ENCODE measurements around the gene TTLL6. TPM values are rescaled to one million over a fixed set of nuclear protein-coding genes. Genes with fewer than 3 reads are reported as not detected.

The TTLL6 gene
- total RNA-seq, 1 donor, result 1.1 TPM

DNA sequence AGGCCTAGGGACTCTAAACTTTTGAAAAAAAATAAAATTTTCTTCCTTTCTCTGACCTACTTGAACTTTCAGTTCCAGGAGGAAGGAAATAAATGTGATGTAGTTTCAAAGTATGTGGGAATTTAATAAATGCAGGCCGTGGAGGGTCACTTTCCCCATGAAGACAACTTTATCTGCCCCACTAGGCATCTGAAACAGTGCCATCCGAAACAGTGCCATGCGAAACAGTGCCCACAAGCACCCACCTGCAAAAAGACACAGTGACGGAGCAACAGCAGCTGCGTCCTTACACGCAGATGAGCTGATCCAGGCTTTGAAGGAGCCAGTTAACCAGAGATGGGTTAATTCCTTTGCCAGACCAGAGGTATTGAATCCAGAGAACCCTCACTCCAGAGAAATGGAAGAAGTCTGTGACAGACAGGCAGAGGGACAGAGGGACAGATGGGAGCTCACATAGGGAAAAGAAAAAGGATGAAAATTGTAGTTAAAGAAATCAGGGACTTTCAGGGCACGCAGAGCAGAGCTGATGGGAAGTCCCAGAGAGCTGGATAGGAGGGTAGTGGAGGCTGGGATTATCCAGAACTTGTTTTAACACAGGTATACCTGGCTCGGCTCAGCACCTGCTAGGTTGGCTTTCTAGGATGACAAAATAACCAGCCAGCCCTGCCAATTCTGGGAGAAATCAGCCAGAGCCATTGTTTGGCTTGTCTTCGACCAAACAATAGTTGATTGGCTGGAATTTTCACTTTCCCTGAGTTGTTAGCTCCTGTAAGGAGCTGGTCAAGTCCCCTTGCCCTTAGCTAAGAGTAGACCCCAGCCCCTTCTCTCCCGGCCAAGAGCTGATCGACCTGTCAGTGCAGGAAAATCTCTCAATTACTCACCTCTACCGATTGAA is 71.4 kb downstream of the TTLL6 start:
- no peak for DNase-seq (ENCODE audit: low read depth in 2 of 3, low spot score in 2 of 3)

DNA sequence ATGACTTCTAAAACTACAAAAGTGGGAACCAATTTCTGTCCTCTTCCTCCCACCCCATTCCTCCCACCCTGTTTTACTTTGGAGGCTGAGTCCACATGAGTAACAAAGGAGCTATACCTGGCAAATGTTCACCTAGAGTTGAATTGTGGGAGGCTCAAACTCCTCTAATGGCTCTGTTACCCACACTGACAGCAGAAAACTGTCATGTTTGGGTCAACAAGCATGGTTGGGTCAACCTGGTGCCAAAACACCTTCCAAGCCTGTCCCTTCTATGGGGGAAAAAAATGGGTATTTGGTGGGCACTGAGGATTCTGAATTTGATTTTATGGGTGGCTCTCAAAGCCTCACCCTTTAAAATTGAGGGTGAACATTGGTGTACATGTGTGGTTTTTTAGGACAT is 76.5 kb downstream of the TTLL6 start:
- DNase-seq (ENCODE audit: low read depth in 2 of 3, low spot score in 2 of 3), result no peak

DNA sequence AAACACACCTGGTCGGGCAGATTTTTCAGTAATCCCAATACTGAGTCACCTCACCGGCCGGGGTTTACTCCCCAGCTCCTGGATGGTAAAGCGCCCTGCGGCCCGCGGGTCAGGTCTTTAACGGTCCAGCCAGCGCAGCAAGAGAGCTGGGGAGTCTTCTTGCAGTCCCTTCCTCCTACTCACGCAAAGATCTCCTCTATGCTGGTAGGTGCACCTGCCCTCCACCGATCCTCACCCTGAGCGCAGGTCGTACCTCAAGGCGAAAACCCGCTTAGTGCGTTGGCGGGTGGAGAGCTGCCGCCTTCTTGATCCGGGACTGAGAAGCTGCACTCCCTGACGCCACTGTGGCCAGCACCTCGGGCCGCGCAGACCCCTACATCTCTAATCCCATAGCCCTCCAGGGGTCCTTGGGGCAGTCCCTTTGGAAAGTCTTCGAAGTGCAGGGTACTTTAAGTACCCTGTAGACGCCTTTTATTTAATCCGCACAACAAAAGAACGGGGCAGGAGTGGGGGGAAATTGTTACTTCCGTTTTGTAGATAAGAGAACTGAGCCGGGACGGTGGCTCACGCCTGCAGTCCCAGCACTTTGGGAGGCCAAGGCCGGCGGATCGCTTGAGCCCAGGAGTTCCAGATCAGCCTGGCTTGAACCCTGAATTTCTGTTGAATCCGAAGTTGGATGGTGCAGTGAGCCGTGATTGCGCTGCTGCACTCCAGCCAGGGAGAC is 78.1 kb downstream of the TTLL6 start:
- no peak for DNase-seq (ENCODE audit: low read depth in 2 of 3, low spot score in 2 of 3)

DNA sequence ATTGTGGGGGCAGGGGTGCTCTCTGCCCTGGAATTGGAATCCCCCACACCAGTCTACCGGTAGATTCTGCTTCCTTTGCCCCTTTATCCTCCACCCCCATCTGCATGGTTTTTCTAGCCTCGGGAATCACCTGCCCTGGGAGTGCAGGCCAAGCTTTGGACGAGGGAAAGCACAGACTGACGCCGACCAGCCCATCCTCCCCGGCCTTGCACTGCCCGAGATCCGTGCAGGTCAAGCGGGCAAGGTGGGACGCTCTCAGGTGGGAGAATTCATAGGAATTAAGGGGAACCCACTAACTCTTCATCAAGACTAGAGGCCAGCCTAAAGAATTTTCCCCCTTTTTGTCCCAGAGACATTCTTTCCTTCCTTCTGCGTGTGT is 78.6 kb downstream of the TTLL6 start:
- DNase-seq (ENCODE audit: low read depth in 2 of 3, low spot score in 2 of 3), result no peak

DNA sequence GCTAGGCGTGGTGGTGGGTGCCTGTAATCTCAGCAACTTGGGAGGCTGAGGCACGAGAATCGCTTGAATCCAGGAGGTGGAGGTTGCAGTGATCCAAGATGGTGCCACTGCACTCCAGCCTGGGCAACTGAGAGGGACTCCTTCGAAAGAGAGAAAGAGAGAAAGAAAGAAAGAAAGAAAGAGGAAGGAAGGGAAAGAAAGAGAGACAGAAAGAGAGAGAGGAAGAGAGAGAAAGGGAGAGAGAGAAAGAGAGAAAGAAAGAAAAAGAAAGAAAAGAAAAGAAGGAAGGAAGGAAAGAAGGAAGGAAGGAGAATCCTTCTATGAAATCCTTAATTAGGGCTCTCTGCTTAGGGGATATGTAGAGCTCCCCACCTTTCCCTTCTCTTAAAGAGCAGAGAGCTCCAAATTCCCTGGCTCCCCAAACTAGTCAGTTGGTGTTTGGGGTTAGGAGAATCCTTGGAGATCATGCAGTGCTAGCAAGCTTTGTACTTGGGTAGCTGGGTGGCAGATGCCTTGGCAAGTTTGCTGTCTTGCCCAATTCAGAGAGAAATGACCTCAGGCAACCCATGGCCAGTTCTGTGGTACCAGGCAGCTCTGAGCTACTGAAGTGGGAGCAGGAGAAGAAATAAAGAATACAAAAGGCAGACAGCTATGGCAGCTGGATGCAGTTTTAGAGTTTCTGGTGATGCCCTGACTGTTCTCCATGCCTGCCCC is 79.5 kb downstream of the TTLL6 start:
- no peak for DNase-seq (ENCODE audit: low read depth in 2 of 3, low spot score in 2 of 3)

DNA sequence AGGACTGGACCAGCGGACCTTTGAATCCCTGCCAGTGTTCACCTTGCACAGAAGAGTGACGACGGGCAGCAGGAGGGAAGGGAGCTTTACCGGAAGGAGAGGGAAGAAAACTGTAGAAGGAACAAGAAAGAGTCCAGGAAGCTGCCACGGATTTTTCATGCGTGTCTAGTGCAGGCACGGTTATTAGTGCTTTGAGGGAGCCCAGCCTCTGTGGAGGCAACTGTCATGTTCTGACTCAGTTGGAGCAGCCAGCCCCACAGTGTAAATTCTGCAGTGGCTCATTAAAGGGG is 82.0 kb downstream of the TTLL6 start:
- DNase-seq (ENCODE audit: low read depth in 2 of 3, low spot score in 2 of 3), result no peak

DNA sequence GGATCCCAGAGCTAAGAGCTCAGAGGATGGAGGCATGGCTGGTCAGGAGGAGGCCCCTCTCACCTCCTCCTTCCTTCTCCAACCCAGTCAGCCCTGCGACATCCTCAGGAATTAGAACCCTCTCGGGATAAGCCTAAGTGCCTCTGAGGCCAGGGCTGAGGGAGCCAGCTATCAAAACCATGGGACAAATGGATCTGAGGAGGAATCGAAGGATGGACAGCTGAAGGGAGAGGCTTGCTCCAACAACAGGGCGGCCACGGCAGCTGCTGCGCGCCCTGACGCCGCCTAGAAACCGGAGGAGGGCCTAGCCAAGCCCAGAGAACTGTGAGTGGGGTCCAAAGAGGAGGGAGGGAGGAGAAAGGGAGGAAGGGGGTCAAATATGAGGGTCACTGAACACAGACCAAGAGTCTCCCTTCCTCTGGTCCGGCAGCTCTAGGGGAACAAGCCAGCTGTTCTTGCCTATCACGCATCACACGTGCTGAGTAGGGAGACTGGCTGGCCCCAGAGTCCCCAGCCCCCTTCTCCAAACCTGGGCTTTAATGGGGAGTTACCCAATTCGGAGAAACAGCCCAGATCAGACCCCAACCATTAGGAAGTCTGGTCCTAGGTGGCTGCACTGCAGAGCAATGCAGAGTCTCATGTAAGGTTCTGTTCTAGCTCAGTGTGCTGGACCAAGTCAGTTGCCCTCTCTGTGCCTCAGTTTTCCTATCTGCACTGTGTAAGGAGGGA is 82.5 kb downstream of the TTLL6 start:
- DNase-seq (ENCODE audit: low read depth in 2 of 3, low spot score in 2 of 3), result no peak

DNA sequence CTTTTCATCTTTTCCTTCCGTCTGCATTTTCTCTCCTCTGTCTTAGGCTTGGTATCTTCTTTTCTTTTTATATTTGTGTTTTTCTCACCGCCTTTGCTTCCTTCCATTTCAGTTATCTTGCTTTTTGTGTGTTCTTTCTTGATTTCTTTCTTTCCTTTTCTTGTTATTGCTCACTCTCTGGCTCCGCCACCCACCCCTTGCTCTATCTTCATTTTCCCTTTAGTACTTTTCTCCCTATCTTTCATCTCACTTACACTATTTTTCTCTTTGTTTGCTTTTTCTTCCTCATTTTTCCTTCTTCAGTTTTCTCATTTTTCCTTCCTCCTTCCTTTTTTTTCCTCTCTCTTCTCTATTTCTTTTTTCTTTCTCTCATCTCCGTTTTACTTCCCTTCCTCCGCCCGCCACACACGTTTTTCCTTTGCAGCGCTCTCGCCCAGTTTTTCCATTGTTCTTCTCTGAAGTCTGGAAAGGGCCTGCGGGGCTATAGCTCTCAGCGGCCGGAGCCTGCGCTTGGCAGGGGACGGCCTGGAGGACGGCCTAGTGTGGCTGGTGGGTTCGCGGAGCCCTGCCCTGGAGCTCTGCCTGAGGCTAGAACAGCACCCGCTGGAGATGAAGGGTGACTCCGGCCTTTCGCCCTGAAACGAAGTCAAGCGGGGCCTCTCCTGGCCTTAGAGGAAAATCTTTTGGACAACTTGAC is 83.2 kb downstream of the TTLL6 start:
- no peak for DNase-seq (ENCODE audit: low read depth in 2 of 3, low spot score in 2 of 3)

DNA sequence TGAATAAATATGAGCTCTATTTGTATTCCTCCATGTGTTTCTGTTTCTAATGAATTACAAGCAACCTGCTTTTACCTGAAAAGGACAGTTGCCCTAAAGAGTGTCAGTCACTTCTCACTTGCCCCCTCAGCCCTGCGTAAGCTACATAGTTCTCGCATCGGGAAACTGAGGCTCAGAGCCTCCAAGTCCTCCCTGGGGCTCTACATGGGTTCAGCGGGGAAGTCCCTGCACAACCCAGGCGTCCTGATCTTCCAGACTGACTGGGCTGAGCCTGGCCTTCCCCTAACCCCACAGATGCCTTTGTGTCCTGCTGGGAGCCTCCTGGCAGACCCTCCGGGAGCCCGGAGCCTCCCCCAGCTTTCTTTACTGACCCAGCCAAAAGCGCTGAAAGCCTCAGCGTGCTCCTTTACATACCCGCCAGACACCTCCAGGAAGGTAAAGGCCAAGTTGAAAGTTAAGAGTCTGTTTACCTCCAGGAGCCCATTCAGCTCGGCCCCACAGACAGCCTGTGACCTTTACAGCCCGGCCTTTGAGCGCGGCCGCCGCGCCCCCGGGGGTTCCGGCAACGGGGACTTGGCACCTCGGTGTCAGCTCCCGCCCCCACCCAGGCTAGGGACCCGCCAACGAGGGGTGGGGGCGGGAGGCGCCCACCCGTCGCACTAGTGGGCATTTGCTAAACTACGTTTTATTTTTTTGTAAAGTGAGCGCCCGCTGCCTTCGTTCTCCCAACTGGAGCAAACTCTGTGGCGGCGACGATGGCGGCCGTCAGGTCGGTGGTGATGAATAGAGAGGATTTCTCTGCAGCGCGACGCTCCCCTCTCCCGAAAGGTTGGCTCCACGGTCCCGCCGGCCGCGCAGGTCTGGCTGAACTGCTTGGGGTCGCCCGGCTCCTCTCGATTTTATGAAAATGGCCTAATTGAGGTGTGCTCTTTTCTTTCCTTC is 84.1 kb downstream of the TTLL6 start:
- DNase-seq (ENCODE audit: low read depth in 2 of 3, low spot score in 2 of 3), result no peak

DNA sequence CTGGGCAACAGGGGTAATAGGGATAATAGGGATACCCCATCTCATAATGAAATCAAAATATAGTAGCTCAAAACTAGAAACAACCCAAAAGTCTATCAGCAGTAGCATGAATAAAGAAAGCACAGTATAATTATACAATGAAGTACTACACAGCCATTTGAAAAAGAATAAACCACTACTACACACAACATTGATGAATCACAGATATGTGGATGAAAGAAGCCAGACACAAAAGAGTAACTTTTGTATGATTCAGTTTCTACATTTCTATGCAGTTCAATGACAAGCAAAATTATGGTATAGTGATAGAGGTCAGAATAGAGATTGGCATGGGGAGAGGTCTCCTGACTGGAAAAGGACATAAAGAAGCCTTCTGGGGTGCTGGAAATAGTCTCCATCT is 85.7 kb downstream of the TTLL6 start:
- no peak for DNase-seq (ENCODE audit: low read depth in 2 of 3, low spot score in 2 of 3)

DNA sequence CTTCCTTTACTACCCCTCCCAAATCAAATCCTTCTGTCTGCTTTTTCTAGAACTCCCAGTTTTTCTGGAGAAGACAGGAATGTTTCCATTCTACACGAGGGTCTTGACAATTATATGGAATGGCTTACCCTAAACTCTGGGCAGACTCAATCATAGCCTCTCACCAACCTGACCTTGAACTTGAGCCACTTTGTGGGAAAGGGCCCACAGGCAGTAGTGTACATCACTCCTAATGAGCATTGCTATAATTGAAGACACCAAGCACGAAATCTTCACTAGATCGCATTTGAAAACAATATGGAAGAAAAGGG is 86.8 kb downstream of the TTLL6 start:
- DNase-seq (ENCODE audit: low read depth in 2 of 3, low spot score in 2 of 3), result no peak

DNA sequence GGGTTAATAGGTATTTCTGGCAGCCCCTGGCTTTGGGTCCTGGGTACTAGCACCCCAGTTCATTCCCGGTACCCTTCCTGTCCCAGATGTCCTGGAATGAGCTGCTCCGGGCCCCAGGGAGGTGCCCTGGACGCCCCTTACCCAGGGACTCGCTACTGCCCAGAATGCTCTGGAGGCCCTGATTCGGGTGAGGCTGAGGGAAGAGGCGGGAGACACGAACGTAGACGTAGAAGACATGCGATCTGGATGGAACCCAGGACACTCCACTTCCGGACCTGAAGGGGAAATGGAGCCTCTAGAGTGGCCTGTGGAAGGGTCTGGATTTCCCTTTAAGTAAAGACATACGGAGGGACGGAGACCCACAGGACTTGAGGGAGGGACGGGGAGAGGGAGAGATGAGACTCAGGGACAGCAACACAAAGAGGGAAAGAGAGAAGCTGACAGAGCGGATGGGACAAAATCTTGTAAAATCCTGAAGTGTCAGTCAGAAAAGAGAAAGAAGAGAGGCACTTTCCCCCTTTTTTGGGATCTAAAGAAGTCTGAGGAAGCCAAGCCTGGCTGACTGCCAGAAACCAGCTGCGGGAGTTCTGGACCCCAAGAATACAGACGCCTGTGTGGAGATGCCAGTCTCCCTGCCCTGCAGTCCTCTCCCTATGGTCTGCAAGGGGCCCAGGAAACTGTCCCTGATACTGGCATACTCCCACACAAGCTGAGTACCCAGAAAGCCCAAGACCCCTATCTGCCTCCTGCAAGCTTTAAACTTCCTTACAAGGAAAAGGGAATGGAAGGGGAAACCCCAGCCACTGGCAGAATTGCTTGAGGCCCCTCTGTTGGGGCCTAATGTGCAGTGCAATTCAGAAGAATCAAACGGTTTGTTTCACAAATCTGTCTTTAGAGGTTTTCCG is 87.4 kb downstream of the TTLL6 start:
- DNase-seq (ENCODE audit: low read depth in 2 of 3, low spot score in 2 of 3), result no peak

DNA sequence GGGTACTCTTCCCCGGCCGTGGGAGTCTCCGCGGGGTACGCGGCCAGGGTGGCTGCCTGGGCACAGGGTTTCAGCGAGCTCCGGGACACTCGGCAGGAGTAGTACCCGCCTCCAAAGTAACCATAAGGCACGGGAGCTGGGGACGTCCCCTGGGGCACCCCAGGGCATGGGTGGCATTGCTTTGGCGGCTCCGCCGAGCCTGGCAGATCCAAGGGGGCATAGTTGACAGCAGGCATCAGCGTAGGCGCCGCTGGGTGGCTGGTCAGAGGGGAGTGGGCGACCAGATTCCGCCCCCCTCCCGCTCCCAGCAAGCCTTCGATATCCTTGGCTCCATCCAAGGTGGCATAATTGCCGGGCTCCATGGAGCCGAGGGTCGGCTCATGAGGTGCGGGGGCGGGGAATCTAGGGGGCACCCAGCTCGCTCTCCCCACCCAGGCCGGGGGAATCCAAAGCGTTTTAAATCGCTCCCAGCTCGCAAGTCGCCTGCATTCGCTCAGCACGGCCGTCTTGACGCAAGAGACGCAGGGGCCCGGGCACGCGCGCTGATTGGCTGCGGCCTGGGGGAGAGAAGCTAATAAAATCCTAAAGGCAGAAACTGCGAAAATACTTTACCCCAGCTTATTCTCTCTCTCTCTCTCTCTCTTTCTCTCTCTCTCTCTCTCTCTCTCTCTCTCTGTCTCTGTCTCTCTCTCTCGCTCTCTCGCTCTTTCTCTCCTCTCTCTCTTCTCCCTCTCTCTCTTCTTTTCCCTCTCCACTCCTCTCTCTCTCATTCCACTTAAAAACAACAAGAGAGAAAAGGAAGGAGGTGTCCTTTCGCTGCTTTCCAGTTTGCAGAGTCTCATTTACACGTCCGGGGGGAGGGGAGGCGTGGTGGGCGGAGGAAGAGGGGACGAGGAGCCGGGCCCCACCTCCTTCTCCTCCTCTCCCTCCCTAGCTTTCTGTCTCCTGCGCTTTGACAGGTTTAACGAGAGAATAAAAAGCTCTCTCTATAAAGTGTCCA is 88.5 kb downstream of the TTLL6 start, which contains the start of gene HOXB13:
TSS of gene HOXB13 (minus strand) at position 519 of the 1,000 bp plus-strand sequence. CDS start at position 362, 157 bp downstream.
- DNase-seq (ENCODE audit: low read depth in 2 of 3, low spot score in 2 of 3), result peak in 1 of 3 donors; percentile 48

DNA sequence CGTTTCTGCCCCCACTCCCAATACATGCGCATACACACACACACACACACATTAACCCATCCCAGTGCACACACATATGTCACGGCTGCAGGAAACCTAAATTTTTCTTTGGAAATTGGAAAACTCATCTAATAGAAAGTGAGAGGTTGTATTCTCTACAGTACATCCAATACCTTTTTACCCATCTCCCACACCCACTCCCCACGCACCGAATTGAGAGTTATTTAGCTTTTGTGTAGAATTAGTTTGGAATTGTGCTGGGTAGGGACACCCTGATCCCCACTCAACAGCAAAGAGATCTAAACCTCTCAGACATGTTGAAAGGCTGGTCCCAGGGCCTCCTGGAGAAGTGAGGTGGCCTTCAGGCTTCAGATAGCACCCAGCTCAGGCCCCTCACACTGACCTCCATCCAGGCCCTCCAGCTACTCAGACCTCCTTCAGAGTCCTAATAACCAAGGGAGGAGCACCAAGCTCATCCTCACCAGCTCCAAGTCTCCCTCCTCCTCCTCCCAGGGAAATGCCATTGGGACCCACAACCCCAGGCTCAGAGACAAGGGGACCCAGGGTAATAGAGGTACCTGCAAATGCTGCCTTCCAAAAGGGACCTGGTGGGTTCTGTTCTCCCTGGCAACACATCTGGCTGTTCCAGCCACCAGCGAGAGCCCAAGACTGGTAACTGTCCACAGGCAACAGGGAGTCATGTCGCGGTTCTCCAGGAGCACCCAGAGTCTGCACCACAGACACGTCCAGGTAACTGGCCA is 89.4 kb downstream of the TTLL6 start:
- no peak for DNase-seq (ENCODE audit: low read depth in 2 of 3, low spot score in 2 of 3)

DNA sequence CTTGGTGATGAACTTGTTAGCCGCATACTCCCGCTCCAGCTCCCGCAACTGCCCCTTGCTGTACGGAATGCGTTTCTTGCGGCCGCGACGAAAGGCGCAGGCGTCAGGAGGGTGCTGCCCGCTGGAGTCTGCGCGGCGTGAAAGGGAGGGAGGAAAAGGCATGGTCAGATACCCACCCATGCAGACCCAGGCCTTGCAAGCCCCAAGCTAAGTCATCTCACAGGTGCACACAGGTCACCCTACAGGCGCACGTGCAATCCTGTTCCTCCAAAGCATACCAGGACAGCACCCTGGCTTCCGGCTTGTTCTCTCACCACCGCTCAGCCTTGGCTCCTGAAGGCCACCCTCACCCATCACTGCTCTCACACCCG is 90.1 kb downstream of the TTLL6 start:
- DNase-seq (ENCODE audit: low read depth in 2 of 3, low spot score in 2 of 3), result no peak

DNA sequence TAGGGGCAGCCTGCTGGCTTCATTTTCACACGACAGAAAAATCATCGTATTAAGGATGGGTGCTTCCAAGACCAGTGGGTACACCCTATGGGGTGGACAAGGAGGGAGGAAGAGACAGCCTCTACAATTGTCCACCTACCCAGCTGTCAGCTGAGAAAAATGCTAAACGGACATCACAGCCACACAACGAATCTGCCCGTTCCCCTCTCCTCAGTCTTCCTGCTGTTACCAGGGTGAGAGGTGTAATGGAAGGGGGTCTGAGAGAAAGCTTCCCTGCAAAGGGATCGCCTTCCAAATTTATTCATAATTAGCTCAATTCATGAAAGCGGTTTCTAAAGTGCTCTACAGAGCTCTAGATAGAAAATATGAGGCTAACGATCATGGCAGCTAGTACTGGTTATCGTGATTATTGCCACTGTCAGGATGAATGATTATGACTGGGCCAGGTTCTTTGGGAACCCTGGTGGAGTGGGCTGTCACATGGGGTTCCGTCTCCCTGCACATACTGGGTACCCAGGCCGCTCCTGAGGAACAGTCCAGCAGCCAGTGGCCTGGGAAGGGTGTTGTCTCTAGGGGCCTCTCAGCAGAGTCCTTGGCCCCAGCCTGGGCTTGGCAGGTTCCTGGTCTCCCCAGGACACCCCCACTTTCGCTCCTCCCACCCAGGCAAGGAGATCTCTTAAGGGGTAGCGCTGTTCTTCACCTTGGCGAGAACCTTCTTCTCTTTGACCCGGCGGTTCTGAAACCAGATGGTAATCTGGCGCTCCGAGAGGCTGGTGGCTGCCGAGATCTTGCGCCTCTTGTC is 90.7 kb downstream of the TTLL6 start:
- DNase-seq (ENCODE audit: low read depth in 2 of 3, low spot score in 2 of 3), result no peak

Data from hematopoietic multipotent progenitor cell (in vitro differentiated cells).